Measurements from ENCODE around the gene MEOX1. TPM values are rescaled to one million over a fixed set of nuclear protein-coding genes. Genes with fewer than 3 reads are reported as not detected.
"Not testable (repeated sequence)": the region's sequence is repeated elsewhere in the genome, so short reads cannot be mapped to it uniquely, and the experiment has no call there.

Gene MEOX1
- total RNA-seq, 1 donor from 2014 or later, result 1.7 TPM

GRCh38 chr17:43690624-43691316, 29.0 kb upstream of the MEOX1 start:
- DNase-seq (ENCODE audit: low read depth, low spot score), result no peak
- Mint-ChIP-seq H3K4me1 (peaks cover 13% of the 10 kb centered on the region), H3K27ac (ENCODE audit: unreplicated experiment) (no peak overlapping the region), H3K27me3 (ENCODE audit: low read depth) (no peaks in the 10 kb centered on the region), H3K4me3 (no peak overlapping the region), H3K9me3 (no peaks in the 10 kb centered on the region), H3K36me3 (ENCODE audit: low read depth) (no peaks in the 10 kb centered on the region)
- TF ChIP-seq CTCF (conservative IDR thresholded peaks at IDR 0.05), result no peak

- DNase-seq (ENCODE audit: low read depth, low spot score), result no peak
- no peaks in the 10 kb centered on the region for H3K27me3 Mint-ChIP-seq (ENCODE audit: low read depth)
- no peak overlapping the region for H3K27ac Mint-ChIP-seq (ENCODE audit: unreplicated experiment)
- TF ChIP-seq CTCF (conservative IDR thresholded peaks at IDR 0.05), result no peak
- no peaks in the 10 kb centered on the region for H3K9me3 Mint-ChIP-seq
- H3K4me1 Mint-ChIP-seq, result peaks cover 16% of the 10 kb centered on the region
- no peaks in the 10 kb centered on the region for H3K36me3 Mint-ChIP-seq (ENCODE audit: low read depth)
- H3K4me3 Mint-ChIP-seq, result no peak overlapping the region
Observed at GRCh38 chr17:43689814-43690213, 28.1 kb upstream of the MEOX1 start.

- no peak overlapping the region for H3K27ac Mint-ChIP-seq (ENCODE audit: unreplicated experiment)
- no peak for DNase-seq (ENCODE audit: low read depth, low spot score)
- no peak overlapping the region for H3K4me3 Mint-ChIP-seq
- peaks cover 13% of the 10 kb centered on the region for H3K4me1 Mint-ChIP-seq
- TF ChIP-seq CTCF (conservative IDR thresholded peaks at IDR 0.05), result no peak
- H3K27me3 Mint-ChIP-seq (ENCODE audit: low read depth), result no peaks in the 10 kb centered on the region
- H3K9me3 Mint-ChIP-seq, result no peaks in the 10 kb centered on the region
- H3K36me3 Mint-ChIP-seq (ENCODE audit: low read depth), result no peaks in the 10 kb centered on the region
Observed at GRCh38 chr17:43689131-43689530, 27.4 kb upstream of the MEOX1 start.

- H3K4me1 Mint-ChIP-seq, result peaks cover 18% of the 10 kb centered on the region
- not testable (repeated sequence) for DNase-seq (ENCODE audit: low read depth, low spot score); H3K27ac Mint-ChIP-seq (ENCODE audit: unreplicated experiment); H3K36me3 Mint-ChIP-seq (ENCODE audit: low read depth); H3K27me3 Mint-ChIP-seq (ENCODE audit: low read depth); H3K4me3 Mint-ChIP-seq; H3K9me3 Mint-ChIP-seq
Observed at GRCh38 chr17:43686957-43687356, 25.2 kb upstream of the MEOX1 start.

GRCh38 chr17:43683928-43684653, 22.4 kb upstream of the MEOX1 start:
- Mint-ChIP-seq H3K27me3 (ENCODE audit: low read depth) (no peaks in the 10 kb centered on the region), H3K36me3 (ENCODE audit: low read depth) (no peaks in the 10 kb centered on the region), H3K27ac (ENCODE audit: unreplicated experiment) (no peak overlapping the region), H3K4me1 (peaks cover 13% of the 10 kb centered on the region), H3K9me3 (no peaks in the 10 kb centered on the region), H3K4me3 (no peak overlapping the region)
- no peak for TF ChIP-seq CTCF (conservative IDR thresholded peaks at IDR 0.05)
- DNase-seq (ENCODE audit: low read depth, low spot score), result no peak

GRCh38 chr17:43680461-43680860, 18.7 kb upstream of the MEOX1 start:
- H3K27ac Mint-ChIP-seq (ENCODE audit: unreplicated experiment), result no peak overlapping the region
- no peaks in the 10 kb centered on the region for H3K27me3 Mint-ChIP-seq (ENCODE audit: low read depth)
- no peak for TF ChIP-seq CTCF (conservative IDR thresholded peaks at IDR 0.05)
- H3K4me3 Mint-ChIP-seq, result no peak overlapping the region
- peaks cover 39% of the 10 kb centered on the region for H3K4me1 Mint-ChIP-seq
- H3K36me3 Mint-ChIP-seq (ENCODE audit: low read depth), result no peaks in the 10 kb centered on the region
- no peak for DNase-seq (ENCODE audit: low read depth, low spot score)
- H3K9me3 Mint-ChIP-seq, result no peaks in the 10 kb centered on the region
